ENCODE data around the gene EFCAB6. TPM values are rescaled to one million over a fixed set of nuclear protein-coding genes. Genes with fewer than 3 reads are reported as not detected.

The EFCAB6 gene
- total RNA-seq, 2 experiments from 2014 or later: 0.15 to 0.20 TPM

GRCh38 chr22:43750751-43751150 lies 61.4 kb downstream of the EFCAB6 start:
- no peaks in the 10 kb centered on the region for H3K4me1 Mint-ChIP-seq

GRCh38 chr22:43749473-43749872 lies 62.6 kb downstream of the EFCAB6 start:
- ChIA-PET POLR2A (no interaction called here), CTCF (no interaction called here)
- Mint-ChIP-seq H3K4me3 (no peak overlapping the region), H3K36me3 (ENCODE audit: low read depth) (no peaks in the 10 kb centered on the region), H3K9me3 (no peaks in the 10 kb centered on the region), H3K27me3 (peaks cover 7% of the 10 kb centered on the region), H3K4me1 (no peaks in the 10 kb centered on the region), H3K27ac (no peak overlapping the region)
- no peak for DNase-seq

More at GRCh38 chr22:43750751-43751150, 61.4 kb downstream of the EFCAB6 start:
- H3K9me3 Mint-ChIP-seq: no peaks in the 10 kb centered on the region
- no peak overlapping the region for H3K4me3 Mint-ChIP-seq
- no peak overlapping the region for H3K27ac Mint-ChIP-seq
- POLR2A ChIA-PET: interaction anchor here (0.6 kb wide), 1 partner anchor 83 kb away, joined by 3 read pairs; no protein-coding TSS in a partner anchor
- DNase-seq: no peak
- no peaks in the 10 kb centered on the region for H3K36me3 Mint-ChIP-seq (ENCODE audit: low read depth)
- H3K27me3 Mint-ChIP-seq: peaks cover 8% of the 10 kb centered on the region
- CTCF ChIA-PET: no interaction called here

GRCh38 chr22:43747877-43748276 lies 64.2 kb downstream of the EFCAB6 start:
- Mint-ChIP-seq H3K9me3 (no peaks in the 10 kb centered on the region), H3K36me3 (ENCODE audit: low read depth) (no peaks in the 10 kb centered on the region), H3K27me3 (peaks cover 7% of the 10 kb centered on the region), H3K4me1 (no peaks in the 10 kb centered on the region), H3K27ac (no peak overlapping the region), H3K4me3 (no peak overlapping the region)
- DNase-seq: no peak
- CTCF ChIA-PET: no interaction called here
- POLR2A ChIA-PET: no interaction called here

GRCh38 chr22:43747058-43747457 lies 65.0 kb downstream of the EFCAB6 start:
- Mint-ChIP-seq H3K27me3 (peaks cover 7% of the 10 kb centered on the region), H3K9me3 (no peaks in the 10 kb centered on the region), H3K36me3 (ENCODE audit: low read depth) (no peaks in the 10 kb centered on the region), H3K4me1 (no peaks in the 10 kb centered on the region), H3K4me3 (no peak overlapping the region), H3K27ac (no peak overlapping the region)
- DNase-seq: no peak
- CTCF ChIA-PET: no interaction called here
- POLR2A ChIA-PET: no interaction called here

GRCh38 chr22:43745783-43746356 lies 66.2 kb downstream of the EFCAB6 start:
- no peak overlapping the region for H3K27ac Mint-ChIP-seq
- POLR2A ChIA-PET: no interaction called here

GRCh38 chr22:43745411-43745770 lies 66.7 kb downstream of the EFCAB6 start:
- Mint-ChIP-seq H3K4me3 (no peak overlapping the region), H3K9me3 (no peaks in the 10 kb centered on the region), H3K27me3 (peaks cover 2% of the 10 kb centered on the region), H3K36me3 (ENCODE audit: low read depth) (no peaks in the 10 kb centered on the region), H3K4me1 (no peaks in the 10 kb centered on the region), H3K27ac (no peak overlapping the region)
- ChIA-PET CTCF (no interaction called here), POLR2A (no interaction called here)
- no peak for DNase-seq

More at GRCh38 chr22:43745783-43746356, 66.2 kb downstream of the EFCAB6 start:
- peaks cover 2% of the 10 kb centered on the region for H3K27me3 Mint-ChIP-seq
- H3K4me1 Mint-ChIP-seq: no peaks in the 10 kb centered on the region
- CTCF ChIA-PET: no interaction called here
- no peaks in the 10 kb centered on the region for H3K36me3 Mint-ChIP-seq (ENCODE audit: low read depth)
- no peak overlapping the region for H3K4me3 Mint-ChIP-seq
- H3K9me3 Mint-ChIP-seq: no peaks in the 10 kb centered on the region
- no peak for DNase-seq

- ChIA-PET CTCF (no interaction called here), POLR2A (no interaction called here)
- no peaks in the 10 kb centered on the region for H3K9me3 Mint-ChIP-seq
- H3K27ac Mint-ChIP-seq: no peak overlapping the region
- H3K4me3 Mint-ChIP-seq: no peak overlapping the region
- no peaks in the 10 kb centered on the region for H3K27me3 Mint-ChIP-seq
- no peaks in the 10 kb centered on the region for H3K4me1 Mint-ChIP-seq
- no peak for DNase-seq
- H3K36me3 Mint-ChIP-seq (ENCODE audit: low read depth): no peaks in the 10 kb centered on the region
Observed at GRCh38 chr22:43744700-43745410, 67.2 kb downstream of the EFCAB6 start.

- DNase-seq: no peak
- POLR2A ChIA-PET: no interaction called here
Observed at GRCh38 chr22:43743929-43744643, 68.0 kb downstream of the EFCAB6 start.

GRCh38 chr22:43743131-43743530 lies 69.0 kb downstream of the EFCAB6 start:
- no peaks in the 10 kb centered on the region for H3K27me3 Mint-ChIP-seq
- CTCF ChIA-PET: no interaction called here
- no peaks in the 10 kb centered on the region for H3K9me3 Mint-ChIP-seq
- no peak overlapping the region for H3K4me3 Mint-ChIP-seq
- no peak overlapping the region for H3K27ac Mint-ChIP-seq
- DNase-seq: no peak
- no peaks in the 10 kb centered on the region for H3K36me3 Mint-ChIP-seq (ENCODE audit: low read depth)
- H3K4me1 Mint-ChIP-seq: no peaks in the 10 kb centered on the region
- POLR2A ChIA-PET: no interaction called here

More at GRCh38 chr22:43743929-43744643, 68.0 kb downstream of the EFCAB6 start:
- no peaks in the 10 kb centered on the region for H3K4me1 Mint-ChIP-seq
- H3K9me3 Mint-ChIP-seq: no peaks in the 10 kb centered on the region
- H3K27me3 Mint-ChIP-seq: no peaks in the 10 kb centered on the region
- CTCF ChIA-PET: no interaction called here
- no peaks in the 10 kb centered on the region for H3K36me3 Mint-ChIP-seq (ENCODE audit: low read depth)
- H3K4me3 Mint-ChIP-seq: no peak overlapping the region
- no peak overlapping the region for H3K27ac Mint-ChIP-seq

GRCh38 chr22:43742154-43742950 lies 69.8 kb downstream of the EFCAB6 start:
- H3K4me1 Mint-ChIP-seq: no peaks in the 10 kb centered on the region
- DNase-seq: no peak
- no peak overlapping the region for H3K27ac Mint-ChIP-seq
- CTCF ChIA-PET: no interaction called here
- H3K36me3 Mint-ChIP-seq (ENCODE audit: low read depth): no peaks in the 10 kb centered on the region
- POLR2A ChIA-PET: no interaction called here
- H3K9me3 Mint-ChIP-seq: no peaks in the 10 kb centered on the region
- no peaks in the 10 kb centered on the region for H3K27me3 Mint-ChIP-seq
- H3K4me3 Mint-ChIP-seq: no peak overlapping the region

- ChIA-PET POLR2A (no interaction called here), CTCF (no interaction called here)
- no peaks in the 10 kb centered on the region for H3K36me3 Mint-ChIP-seq (ENCODE audit: low read depth)
- no peak for DNase-seq
- H3K4me3 Mint-ChIP-seq: no peak overlapping the region
- no peaks in the 10 kb centered on the region for H3K4me1 Mint-ChIP-seq
- no peaks in the 10 kb centered on the region for H3K27me3 Mint-ChIP-seq
- no peak overlapping the region for H3K27ac Mint-ChIP-seq
- H3K9me3 Mint-ChIP-seq: no peaks in the 10 kb centered on the region
Observed at GRCh38 chr22:43740587-43741270, 71.4 kb downstream of the EFCAB6 start.

- CTCF ChIA-PET: no interaction called here
- Mint-ChIP-seq H3K4me3 (no peak overlapping the region), H3K27ac (no peak overlapping the region), H3K9me3 (no peaks in the 10 kb centered on the region), H3K4me1 (no peaks in the 10 kb centered on the region), H3K36me3 (ENCODE audit: low read depth) (no peaks in the 10 kb centered on the region), H3K27me3 (no peaks in the 10 kb centered on the region)
- no peak for DNase-seq
- POLR2A ChIA-PET: no interaction called here
Observed at GRCh38 chr22:43739851-43740379, 72.2 kb downstream of the EFCAB6 start.

Measured in activated CD4-positive, alpha-beta T cell treated with anti-CD3 and anti-CD28 coated beads, Interleukin-2, amount 10 ng/mL, durations not matched to agents 7 days and 5 days (primary cell).